22Rv1 (cell line): Measurements from ENCODE around the gene PTRHD1.

Experiments used
- H3K27ac ChIP-seq: fragments of 450-650 bp; 2 replicates; pipeline ENCODE4 v1.5.1; 2017
- ZFX ChIP-seq: fragments of 450-650 bp; IDR thresholded peaks from 2 replicates; pipeline ENCODE4 v1.6.1; 2017; ENCODE audit warnings: antibody characterized with exemption, borderline replicate concordance
- TF ChIP-seq, protein P1 (sequence below): fragments of 450-650 bp; IDR thresholded peaks from 2 replicates; pipeline ENCODE4 v1.5.1; 2017; ENCODE audit warnings: mild to moderate bottlenecking

PTRHD1 gene

DNA sequence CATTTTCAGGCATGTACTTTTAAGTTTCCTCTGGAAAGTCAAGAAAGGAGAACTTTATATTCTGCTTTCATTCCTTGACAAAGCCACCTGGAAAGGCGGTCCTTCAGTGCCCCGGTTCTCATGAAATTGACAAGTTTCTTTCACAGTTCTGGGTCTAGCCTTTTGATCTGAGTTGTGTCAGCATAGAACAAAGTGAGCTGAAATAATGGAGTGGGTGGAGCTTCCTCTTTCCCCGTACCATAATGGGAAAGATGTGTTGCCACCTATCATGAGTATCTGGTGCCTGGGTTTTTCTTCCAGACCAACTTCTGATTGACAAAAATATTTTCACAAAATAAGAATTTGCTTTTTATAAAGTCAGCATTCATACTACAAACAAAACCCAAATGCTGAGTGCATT lies 49.3 kb downstream of the PTRHD1 start:
- no peak overlapping the region for H3K27ac ChIP-seq
- TF ChIP-seq ZFX: no peak
- TF ChIP-seq, protein P1, sequence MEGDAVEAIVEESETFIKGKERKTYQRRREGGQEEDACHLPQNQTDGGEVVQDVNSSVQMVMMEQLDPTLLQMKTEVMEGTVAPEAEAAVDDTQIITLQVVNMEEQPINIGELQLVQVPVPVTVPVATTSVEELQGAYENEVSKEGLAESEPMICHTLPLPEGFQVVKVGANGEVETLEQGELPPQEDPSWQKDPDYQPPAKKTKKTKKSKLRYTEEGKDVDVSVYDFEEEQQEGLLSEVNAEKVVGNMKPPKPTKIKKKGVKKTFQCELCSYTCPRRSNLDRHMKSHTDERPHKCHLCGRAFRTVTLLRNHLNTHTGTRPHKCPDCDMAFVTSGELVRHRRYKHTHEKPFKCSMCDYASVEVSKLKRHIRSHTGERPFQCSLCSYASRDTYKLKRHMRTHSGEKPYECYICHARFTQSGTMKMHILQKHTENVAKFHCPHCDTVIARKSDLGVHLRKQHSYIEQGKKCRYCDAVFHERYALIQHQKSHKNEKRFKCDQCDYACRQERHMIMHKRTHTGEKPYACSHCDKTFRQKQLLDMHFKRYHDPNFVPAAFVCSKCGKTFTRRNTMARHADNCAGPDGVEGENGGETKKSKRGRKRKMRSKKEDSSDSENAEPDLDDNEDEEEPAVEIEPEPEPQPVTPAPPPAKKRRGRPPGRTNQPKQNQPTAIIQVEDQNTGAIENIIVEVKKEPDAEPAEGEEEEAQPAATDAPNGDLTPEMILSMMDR: no peak

- H3K27ac ChIP-seq: no peak overlapping the region
- TF ChIP-seq, protein P1: no peak
- TF ChIP-seq ZFX: no peak
These were observed 50.5 kb downstream of the PTRHD1 start for GRCh38 chr2:24742730-24743129.

GRCh38 chr2:24740142-24740541 lies 53.0 kb downstream of the PTRHD1 start:
- H3K27ac ChIP-seq: no peak overlapping the region
- TF ChIP-seq ZFX: no peak
- TF ChIP-seq, protein P1: no peak
